GM12892 (cell line): ENCODE data around the gene DAPK1.

Experiments used
- POLR2A ChIP-seq: IDR thresholded peaks from 2 replicates; pipeline ENCODE4 v1.6.1; 2011; ENCODE audit warnings: low read depth, low read length, control low read depth
- POLR2AphosphoS5 ChIP-seq: IDR thresholded peaks from 2 replicates; pipeline ENCODE4 v1.6.1; 2011; ENCODE audit warnings: low read depth, low read length, control low read depth

DNA sequence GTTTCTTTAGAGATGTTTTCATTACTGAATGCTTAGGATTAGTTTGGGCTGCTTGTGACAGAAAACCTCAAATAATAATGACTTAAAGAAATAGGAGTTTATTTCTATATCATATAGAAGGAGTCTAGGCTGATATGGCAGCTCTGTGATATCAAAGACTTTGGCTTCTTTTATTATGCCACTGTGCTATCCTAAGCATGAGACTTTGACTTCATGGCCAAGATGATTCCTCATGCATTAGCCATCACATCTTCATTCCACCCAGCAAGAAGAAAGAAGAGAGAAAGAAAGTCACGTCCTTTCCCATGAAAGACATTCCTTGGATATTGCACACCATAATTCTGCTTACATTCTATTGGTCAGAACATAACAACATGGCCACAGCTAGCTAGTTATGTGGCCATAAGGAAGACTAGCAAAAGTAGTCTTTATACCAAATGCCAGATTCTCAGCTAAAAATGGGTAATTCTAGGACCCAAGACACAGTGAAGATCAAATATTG lies 76.2 kb downstream of the DAPK1 start:
- TF ChIP-seq POLR2A (no peak), POLR2AphosphoS5 (no peak)
